Epithelial cell of proximal tubule (primary cell): ENCODE measurements around the gene IFNLR1. TPM values are rescaled to one million over a fixed set of nuclear protein-coding genes. Genes with fewer than 3 reads are reported as not detected.

ENCODE experiments used
- DNase-seq: peaks from one replicate; pipeline ENCODE4 v3.0.0-alpha.2; 2011; ENCODE audit warnings: low read depth
- H3K4me3 ChIP-seq: 2 replicates; pipeline ENCODE4 v1.5.1; 2011; ENCODE audit warnings: low read depth, mild to moderate bottlenecking, low read length
- CTCF ChIP-seq: conservative IDR thresholded peaks from 2 replicates; pipeline ENCODE4 v1.5.1; 2012; ENCODE audit warnings: low read depth, mild to moderate bottlenecking, low read length
- total RNA-seq: library from RNA; depleted of rRNA; stranded (reverse); fragments of >200 nt; gene quantifications from 2 replicates; pipeline ENCODE4 v1.2.3, GENCODE V29; 2015

The IFNLR1 gene
- total RNA-seq, 1 donor from 2014 or later = 3.6 TPM

- TF ChIP-seq CTCF = no peak
- peak; percentile 83 for DNase-seq
- H3K4me3 ChIP-seq = no peak overlapping the region
These were observed 67.0 kb downstream of the IFNLR1 start for GRCh38 chr1:24119859-24120756.

- no peak for TF ChIP-seq CTCF
- DNase-seq = no peak
- no peak overlapping the region for H3K4me3 ChIP-seq
These were observed 67.6 kb downstream of the IFNLR1 start for GRCh38 chr1:24119489-24119858.

- H3K4me3 ChIP-seq = no peak overlapping the region
- DNase-seq = no peak
- no peak for TF ChIP-seq CTCF
These were observed 68.5 kb downstream of the IFNLR1 start for GRCh38 chr1:24118410-24119242.

- TF ChIP-seq CTCF = no peak
- DNase-seq = no peak
- H3K4me3 ChIP-seq = no peak overlapping the region
These were observed 69.2 kb downstream of the IFNLR1 start for GRCh38 chr1:24117722-24118409.

- no peak for DNase-seq
- no peak for TF ChIP-seq CTCF
- no peak overlapping the region for H3K4me3 ChIP-seq
These were observed 70.0 kb downstream of the IFNLR1 start for GRCh38 chr1:24117132-24117531.

- DNase-seq = no peak
- no peak for TF ChIP-seq CTCF
- H3K4me3 ChIP-seq = no peak overlapping the region
These were observed 72.3 kb downstream of the IFNLR1 start for GRCh38 chr1:24114753-24115152.
